Stomach (tissue), 9 donors: Measurements from ENCODE around the gene CPAMD8. TPM values are rescaled to one million over a fixed set of nuclear protein-coding genes. Genes with fewer than 3 reads are reported as not detected.

Experiments used
- DNase-seq, 2 donors: peaks; one replicate each; pipeline versions ENCODE4 v3.0.0 to v3.0.0-alpha.2; 2013 to 2019
- H3K27ac ChIP-seq, 5 donors: fragments of 200-600 bp in 4 of 5; sonication (generic) in 4 of 5; one replicate each; pipeline ENCODE4 v1.5.1; 2013 to 2019; ENCODE audit warnings: mild to moderate bottlenecking in 1 of 5, moderate library complexity in 1 of 5
- H3K27me3 ChIP-seq, 3 donors: fragments of 200-600 bp; sonication (generic); one replicate each; pipeline ENCODE4 v1.5.1; 2017 to 2019; ENCODE audit warnings: mixed run types in 1 of 3
- H3K36me3 ChIP-seq, 4 donors: fragments of 200-600 bp; sonication (generic); 1 replicate in 3 of 4; 2 replicates in 1 of 4; pipeline ENCODE4 v1.5.1; 2016 to 2019
- H3K4me1 ChIP-seq, 4 donors: fragments of 200-600 bp; sonication (generic); one replicate each; pipeline ENCODE4 v1.5.1; 2016 to 2019
- H3K4me3 ChIP-seq, 4 donors: fragments of 200-600 bp; sonication (generic) in 3 of 4; one replicate each; pipeline ENCODE4 v1.5.1; 2016 to 2019; ENCODE audit warnings: mild to moderate bottlenecking in 1 of 4
- H3K9me3 ChIP-seq, 4 donors: fragments of 200-600 bp; sonication (generic); one replicate each; pipeline ENCODE4 v1.5.1; 2016 to 2019
- EP300 ChIP-seq: sonication (generic); formaldehyde crosslinking; IDR thresholded peaks from one replicate; pipeline ENCODE4 v1.6.1; 2017; ENCODE audit warnings: antibody characterized with exemption
- POLR2A ChIP-seq, 4 donors: fragments of 450-650 bp; IDR thresholded peaks; one replicate each; pipeline ENCODE4 v1.6.1; 2016; ENCODE audit warnings: antibody characterized with exemption in 4 of 4, control low read depth in 2 of 4, mild to moderate bottlenecking in 1 of 4, moderate library complexity in 1 of 4
- POLR2AphosphoS5 ChIP-seq, 3 donors: sonication (generic); formaldehyde crosslinking; IDR thresholded peaks; one replicate each; pipeline ENCODE4 v1.6.1; 2016; ENCODE audit warnings: antibody characterized with exemption in 3 of 3
- WGBS, 5 donors: extraction: QIAGEN DNeasy Blood & Tissue Kit in 3 of 5; methylation state at CpG; one replicate each; pipeline versions ENCODE4 v1.1.5 to v1.1.7; 2013 to 2018; 5-methylcytosine and 5-hydroxymethylcytosine counted together
- intact Hi-C: fragments of 100-400 bp; cut with DNase I; formaldehyde crosslinking; loops from one replicate; pipeline ENCODE4 v1.15.1; 2023; ENCODE audit warnings: low total_unique reads
- polyA plus RNA-seq, 3 donors: library from polyadenylated mRNA; stranded (reverse); fragments of 200-250 nt; gene quantifications; one replicate each; pipeline ENCODE4 v1.2.3, GENCODE V29; 2013
- total RNA-seq, 5 donors: library from RNA; depleted of rRNA; stranded (reverse); fragments of >200 nt; gene quantifications; one replicate each; pipeline versions ENCODE4 v1.1.0 to v1.2.3, GENCODE V29; 2014 to 2016
- TF ChIP-seq, protein P1 (sequence below), 7 experiments: fragments of 450-650 bp in 4 of 7; fragments of 200-600 bp in 3 of 7; sonication (generic) in 3 of 7; IDR thresholded peaks; one replicate each; pipeline ENCODE4 v1.5.1; 2016 to 2019; ENCODE audit warnings: antibody characterized with exemption in 7 of 7, control low read depth in 2 of 7, mild to moderate bottlenecking in 1 of 7
- donor health status: healthy with polysubstance abuse.
- donor health status: Bipolar disorder and iron deficiency.
- donor health status: healthy.

CPAMD8 gene
- total and polyA plus RNA-seq, 8 donors: 0.43 to 221 (median 8.6) TPM

DNA sequence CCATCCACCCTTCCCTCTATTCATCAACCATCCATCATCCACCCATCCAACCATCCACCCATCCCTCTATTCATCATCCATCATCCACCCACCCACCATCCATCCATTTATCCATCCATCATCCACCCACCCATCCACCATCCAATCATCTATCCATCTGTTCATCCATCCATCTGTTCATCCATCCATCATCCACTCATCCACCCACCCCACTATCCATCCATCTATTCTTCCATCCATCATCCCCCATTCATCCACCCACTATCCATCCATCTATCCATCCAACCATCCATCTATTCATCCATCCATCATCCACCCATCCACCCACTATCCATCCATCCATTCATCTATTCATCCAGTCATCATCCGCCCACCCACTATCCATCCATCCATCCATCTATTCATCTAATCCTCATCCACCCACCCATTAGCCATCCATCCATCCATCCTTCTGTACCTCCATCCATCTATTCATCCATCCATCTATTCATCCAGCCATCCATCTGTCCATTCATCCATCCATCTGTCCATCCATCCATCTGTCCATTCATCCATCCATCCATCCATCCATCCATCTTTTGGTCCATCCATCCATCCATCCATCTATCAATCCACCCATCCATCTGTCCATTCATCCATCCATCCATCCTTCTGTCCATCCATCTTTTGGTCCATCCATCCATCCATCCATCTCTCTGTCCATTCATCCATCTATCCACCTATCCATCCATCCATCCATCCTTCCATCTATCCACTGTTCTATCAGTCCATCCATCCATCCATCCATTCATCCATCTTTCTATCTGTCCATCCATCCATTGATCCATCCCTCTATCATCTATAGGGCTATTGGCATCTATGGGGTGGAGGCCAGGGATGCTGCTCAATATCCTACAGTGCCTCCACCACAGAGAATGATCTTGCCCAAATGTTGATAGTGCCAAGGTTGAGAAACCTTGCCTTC lies 47.5 kb downstream of the CPAMD8 start:
- no peak for DNase-seq
- 39 to 100% (median 91%) methylated on average over 1 of the region's 1 CpG for WGBS, 5 donors
- Histone ChIP-seq H3K36me3 (no peaks in the 10 kb centered on the region), H3K4me1 (no peaks in the 10 kb centered on the region), H3K9me3 (peaks cover 0 to 6% (median 0%) of the 10 kb centered on the region in 4 donors), H3K27me3 (peaks cover 0 to 15% (median 0%) of the 10 kb centered on the region in 3 donors), H3K27ac (no peak overlapping the region), H3K4me3 (no peak overlapping the region)
- intact Hi-C loops: no loop called here
- TF ChIP-seq EP300: no peak
- peak in 1 of 4 donors; percentile 5 for TF ChIP-seq POLR2A (IDR thresholded peaks at IDR 0.05)
- TF ChIP-seq, protein P1, sequence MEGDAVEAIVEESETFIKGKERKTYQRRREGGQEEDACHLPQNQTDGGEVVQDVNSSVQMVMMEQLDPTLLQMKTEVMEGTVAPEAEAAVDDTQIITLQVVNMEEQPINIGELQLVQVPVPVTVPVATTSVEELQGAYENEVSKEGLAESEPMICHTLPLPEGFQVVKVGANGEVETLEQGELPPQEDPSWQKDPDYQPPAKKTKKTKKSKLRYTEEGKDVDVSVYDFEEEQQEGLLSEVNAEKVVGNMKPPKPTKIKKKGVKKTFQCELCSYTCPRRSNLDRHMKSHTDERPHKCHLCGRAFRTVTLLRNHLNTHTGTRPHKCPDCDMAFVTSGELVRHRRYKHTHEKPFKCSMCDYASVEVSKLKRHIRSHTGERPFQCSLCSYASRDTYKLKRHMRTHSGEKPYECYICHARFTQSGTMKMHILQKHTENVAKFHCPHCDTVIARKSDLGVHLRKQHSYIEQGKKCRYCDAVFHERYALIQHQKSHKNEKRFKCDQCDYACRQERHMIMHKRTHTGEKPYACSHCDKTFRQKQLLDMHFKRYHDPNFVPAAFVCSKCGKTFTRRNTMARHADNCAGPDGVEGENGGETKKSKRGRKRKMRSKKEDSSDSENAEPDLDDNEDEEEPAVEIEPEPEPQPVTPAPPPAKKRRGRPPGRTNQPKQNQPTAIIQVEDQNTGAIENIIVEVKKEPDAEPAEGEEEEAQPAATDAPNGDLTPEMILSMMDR (IDR thresholded peaks at IDR 0.05): no peak

DNA sequence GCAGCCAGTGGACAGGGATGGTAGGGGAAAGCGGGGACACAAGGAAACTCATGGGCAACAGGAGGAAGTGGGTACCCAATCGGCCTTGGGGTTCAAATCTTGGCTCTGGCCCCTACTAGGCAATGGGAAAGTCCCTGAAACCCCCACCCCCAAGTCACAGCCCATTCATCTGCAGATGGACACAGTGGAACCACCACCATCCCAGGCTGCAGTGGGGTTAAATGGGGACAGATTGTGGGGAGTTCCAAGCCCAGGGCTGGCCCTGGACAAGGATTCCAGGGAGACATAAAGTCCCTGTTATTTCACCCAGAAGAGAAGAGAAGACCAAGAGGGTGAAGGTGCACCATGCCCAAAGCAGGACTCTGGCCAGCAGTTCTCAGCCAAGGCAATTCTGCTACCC lies 48.5 kb downstream of the CPAMD8 start:
- TF ChIP-seq POLR2A (IDR thresholded peaks at IDR 0.05) (no peak), POLR2AphosphoS5 (IDR thresholded peaks at IDR 0.05) (no peak), EP300 (no peak)
- TF ChIP-seq, protein P1 (IDR thresholded peaks at IDR 0.05): no peak
- WGBS, 5 donors: 70 to 77% (median 74%) methylated on average over 2 of the region's 2 CpGs

DNA sequence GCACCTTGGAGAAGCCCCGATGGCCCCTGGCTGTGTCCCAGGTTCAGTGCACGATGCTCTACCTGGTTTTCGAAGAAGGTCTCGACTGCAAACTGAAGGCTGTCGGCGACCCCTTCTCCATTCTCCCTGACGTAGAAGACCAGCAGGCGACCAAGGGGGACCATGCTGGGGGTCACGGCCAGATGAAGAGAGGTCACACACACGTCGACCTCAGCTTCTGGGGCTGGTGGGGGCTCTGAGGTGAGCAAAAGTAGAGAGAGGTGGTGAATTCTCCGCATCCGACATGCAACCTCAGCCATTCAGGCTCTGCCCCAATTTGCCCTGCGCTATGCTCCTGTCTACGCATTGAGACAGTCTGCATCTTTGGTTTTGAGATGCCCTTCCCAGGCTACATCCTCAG lies 49.3 kb downstream of the CPAMD8 start:
- intact Hi-C loops: no loop called here
- Histone ChIP-seq H3K4me1 (no peaks in the 10 kb centered on the region), H3K27ac (no peak overlapping the region), H3K4me3 (no peak overlapping the region), H3K9me3 (no peaks in the 10 kb centered on the region), H3K36me3 (no peaks in the 10 kb centered on the region), H3K27me3 (peaks cover 0 to 15% (median 0%) of the 10 kb centered on the region in 3 donors)
- no peak for DNase-seq
- WGBS, 5 donors: 76 to 90% (median 85%) methylated on average over 12 to 15 of the region's 15 CpGs
- no peak for TF ChIP-seq EP300
- no peak for TF ChIP-seq POLR2AphosphoS5 (IDR thresholded peaks at IDR 0.05)
- no peak for TF ChIP-seq POLR2A (IDR thresholded peaks at IDR 0.05)
- TF ChIP-seq, protein P1 (IDR thresholded peaks at IDR 0.05): no peak

More for the DNA sequence above, 48.5 kb downstream of the CPAMD8 start:
- intact Hi-C loops: no loop called here
- Histone ChIP-seq H3K27ac (no peak overlapping the region), H3K4me1 (no peaks in the 10 kb centered on the region), H3K36me3 (no peaks in the 10 kb centered on the region), H3K27me3 (peaks cover 0 to 15% (median 0%) of the 10 kb centered on the region in 3 donors), H3K9me3 (no peaks in the 10 kb centered on the region), H3K4me3 (no peak overlapping the region)
- DNase-seq: no peak

DNA sequence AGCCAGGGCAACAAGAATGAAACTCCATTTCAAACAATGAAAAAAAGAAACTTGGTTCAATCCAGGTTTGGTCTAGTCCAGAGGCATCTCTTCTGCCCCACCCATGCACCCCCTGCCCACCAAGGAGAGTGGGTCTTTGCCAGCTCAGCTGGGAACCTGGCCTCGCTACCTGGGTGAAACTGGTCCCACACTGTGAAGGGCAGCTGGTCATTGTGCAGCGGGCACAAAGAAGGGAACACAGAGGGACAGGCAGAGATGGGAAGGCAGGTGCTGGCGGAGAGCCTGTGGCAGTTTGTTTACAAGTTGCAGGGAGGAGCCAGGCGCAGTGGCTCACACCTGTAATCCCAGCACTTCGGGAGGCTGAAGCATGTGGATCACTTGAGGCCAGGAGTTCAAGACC lies 50.2 kb downstream of the CPAMD8 start:
- Histone ChIP-seq H3K27ac (no peak overlapping the region), H3K9me3 (no peaks in the 10 kb centered on the region), H3K36me3 (no peaks in the 10 kb centered on the region), H3K27me3 (peaks cover 0 to 15% (median 0%) of the 10 kb centered on the region in 3 donors), H3K4me3 (no peak overlapping the region), H3K4me1 (no peaks in the 10 kb centered on the region)
- WGBS, 5 donors: 79 to 88% (median 85%) methylated on average over 5 of the region's 5 CpGs
- DNase-seq: no peak
- TF ChIP-seq POLR2A (IDR thresholded peaks at IDR 0.05) (no peak), EP300 (no peak), POLR2AphosphoS5 (IDR thresholded peaks at IDR 0.05) (no peak)
- TF ChIP-seq, protein P1 (IDR thresholded peaks at IDR 0.05): no peak
- intact Hi-C loops: no loop called here
